HUDEP-2 (cell line): ENCODE results near the gene CSF1.
"Not testable (repeated sequence)": the region's sequence is repeated elsewhere in the genome, so short reads cannot be mapped to it uniquely, and the experiment has no call there.

ENCODE experiments used
- DNase-seq, 76 experiments: peaks; one replicate each; lab custom pipeline; 2025; ENCODE audit not compliant: unreplicated experiment in 76 of 76; lab: John Stamatoyannopoulos, UW

CSF1 gene

GRCh38 chr1:109932679-109933078, 22.0 kb downstream of the CSF1 start:
- no peak for DNase-seq

GRCh38 chr1:109933856-109934711, 23.4 kb downstream of the CSF1 start:
- no peak for DNase-seq

- no peak for DNase-seq
Measured at GRCh38 chr1:109935451-109935900, 24.8 kb downstream of the CSF1 start.

- no peak for DNase-seq
Measured at GRCh38 chr1:109937738-109938137, 27.1 kb downstream of the CSF1 start.

- DNase-seq: no peak
Measured at GRCh38 chr1:109938556-109938955, 27.9 kb downstream of the CSF1 start.

GRCh38 chr1:109942434-109942833, 31.8 kb downstream of the CSF1 start:
- DNase-seq: no peak

GRCh38 chr1:109944541-109944940, 33.9 kb downstream of the CSF1 start:
- DNase-seq: no peak

GRCh38 chr1:109946511-109946910, 35.9 kb downstream of the CSF1 start:
- DNase-seq: no peak

GRCh38 chr1:109947582-109948284, 37.1 kb downstream of the CSF1 start:
- no peak for DNase-seq

GRCh38 chr1:109948285-109948630, 37.6 kb downstream of the CSF1 start:
- DNase-seq: no peak

GRCh38 chr1:109950038-109950437, 39.4 kb downstream of the CSF1 start:
- DNase-seq: no peak

GRCh38 chr1:109950509-109950908, 39.9 kb downstream of the CSF1 start:
- no peak for DNase-seq

- not testable (repeated sequence) for DNase-seq
Measured at GRCh38 chr1:109951501-109951900, 40.9 kb downstream of the CSF1 start.

- no peak for DNase-seq
Measured at GRCh38 chr1:109954041-109954512, 43.4 kb downstream of the CSF1 start.

- no peak for DNase-seq
Measured at GRCh38 chr1:109959632-109959973, 49.0 kb downstream of the CSF1 start.

- DNase-seq: no peak
Measured at GRCh38 chr1:109959974-109960744, 49.5 kb downstream of the CSF1 start.

GRCh38 chr1:109960745-109961094, 50.1 kb downstream of the CSF1 start:
- no peak for DNase-seq

- no peak for DNase-seq
Measured at GRCh38 chr1:109963864-109964263, 53.2 kb downstream of the CSF1 start.

GRCh38 chr1:109969146-109969829, 58.6 kb downstream of the CSF1 start:
- no peak for DNase-seq

- DNase-seq: no peak
Measured at GRCh38 chr1:109969907-109970306, 59.3 kb downstream of the CSF1 start.

GRCh38 chr1:109971559-109971958, 60.9 kb downstream of the CSF1 start:
- no peak for DNase-seq
